IPS-15b (cell line): ENCODE data around the gene LGR4.
A peak's percentile ranks its signal among the peaks of the same experiment; 100 is the strongest.
"Not testable (repeated sequence)": the region's sequence is repeated elsewhere in the genome, so short reads cannot be mapped to it uniquely, and the experiment has no call there.

Experiments
- H3K27me3 ChIP-seq: one replicate; pipeline ENCODE4 v1.6.1; 2013; ENCODE audit warnings: low read length; ENCODE audit not compliant: control insufficient read depth, insufficient read depth
- H3K36me3 ChIP-seq: one replicate; pipeline ENCODE4 v1.6.1; 2013; ENCODE audit warnings: low read length; ENCODE audit not compliant: control insufficient read depth, insufficient read depth
- H3K4me1 ChIP-seq: one replicate; pipeline ENCODE4 v1.6.1; 2013; ENCODE audit warnings: mild to moderate bottlenecking, low read length; ENCODE audit not compliant: control insufficient read depth, insufficient read depth
- H3K4me3 ChIP-seq: one replicate; pipeline ENCODE4 v1.5.1; 2013; ENCODE audit warnings: low read depth, low read length
- H3K9ac ChIP-seq: one replicate; pipeline ENCODE4 v1.6.1; 2013; ENCODE audit warnings: low read depth, mild to moderate bottlenecking, low read length
- H3K9me3 ChIP-seq: one replicate; pipeline ENCODE4 v1.6.1; 2013; ENCODE audit warnings: mild to moderate bottlenecking, low read length; ENCODE audit not compliant: control insufficient read depth, insufficient read depth

Gene LGR4

GRCh38 chr11:27347359-27348339 is 124.9 kb downstream of the LGR4 start:
- H3K4me1 ChIP-seq, result peaks cover 38% of the 10 kb centered on the region
- peak overlapping the region; percentile 10 for H3K4me3 ChIP-seq
- no peaks in the 10 kb centered on the region for H3K36me3 ChIP-seq
- H3K9ac ChIP-seq, result no peak overlapping the region
- H3K27me3 ChIP-seq, result no peaks in the 10 kb centered on the region
- H3K9me3 ChIP-seq, result no peaks in the 10 kb centered on the region

- no peaks in the 10 kb centered on the region for H3K27me3 ChIP-seq
- H3K4me3 ChIP-seq, result no peak overlapping the region
- H3K4me1 ChIP-seq, result no peaks in the 10 kb centered on the region
- H3K9ac ChIP-seq, result no peak overlapping the region
- H3K9me3 ChIP-seq, result no peaks in the 10 kb centered on the region
- H3K36me3 ChIP-seq, result no peaks in the 10 kb centered on the region
These were observed 132.6 kb downstream of the LGR4 start for GRCh38 chr11:27339941-27340340.

DNA sequence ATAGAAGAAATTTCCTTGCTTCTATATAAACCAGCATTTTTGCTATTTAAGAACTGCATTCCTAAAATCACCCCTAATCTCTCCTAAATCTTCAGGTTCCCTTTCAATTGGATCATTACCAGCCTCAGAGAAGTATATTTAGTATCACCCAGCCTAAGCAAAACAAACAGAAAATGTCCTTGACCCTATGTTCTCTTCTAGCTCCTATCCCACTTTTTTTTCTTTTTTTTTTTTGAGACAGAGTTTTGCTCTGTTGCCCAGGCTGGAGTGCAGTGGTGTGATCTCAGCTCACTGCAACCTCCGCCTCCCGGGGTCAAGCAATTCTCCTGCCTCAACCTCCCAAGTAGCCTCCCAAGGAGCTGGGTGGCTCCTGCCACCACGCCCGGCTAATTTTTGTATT is 137.8 kb downstream of the LGR4 start:
- H3K9ac ChIP-seq, H3K9me3 ChIP-seq: not testable (repeated sequence)

GRCh38 chr11:27331981-27332380 is 140.6 kb downstream of the LGR4 start:
- H3K4me3 ChIP-seq, result no peak overlapping the region
- peaks cover 14% of the 10 kb centered on the region for H3K4me1 ChIP-seq
- H3K36me3 ChIP-seq, result no peaks in the 10 kb centered on the region
- no peak overlapping the region for H3K9ac ChIP-seq
- H3K27me3 ChIP-seq, result no peaks in the 10 kb centered on the region
- H3K9me3 ChIP-seq, result no peaks in the 10 kb centered on the region

More for the DNA sequence above, 137.8 kb downstream of the LGR4 start:
- H3K4me3 ChIP-seq, H3K27me3 ChIP-seq, H3K36me3 ChIP-seq: not testable (repeated sequence)
- peaks cover 10% of the 10 kb centered on the region for H3K4me1 ChIP-seq

GRCh38 chr11:27330633-27331270 is 141.8 kb downstream of the LGR4 start:
- H3K4me3 ChIP-seq, result no peak overlapping the region
- H3K36me3 ChIP-seq, result no peaks in the 10 kb centered on the region
- H3K4me1 ChIP-seq, result peaks cover 14% of the 10 kb centered on the region
- no peaks in the 10 kb centered on the region for H3K9me3 ChIP-seq
- no peak overlapping the region for H3K9ac ChIP-seq
- H3K27me3 ChIP-seq, result no peaks in the 10 kb centered on the region

DNA sequence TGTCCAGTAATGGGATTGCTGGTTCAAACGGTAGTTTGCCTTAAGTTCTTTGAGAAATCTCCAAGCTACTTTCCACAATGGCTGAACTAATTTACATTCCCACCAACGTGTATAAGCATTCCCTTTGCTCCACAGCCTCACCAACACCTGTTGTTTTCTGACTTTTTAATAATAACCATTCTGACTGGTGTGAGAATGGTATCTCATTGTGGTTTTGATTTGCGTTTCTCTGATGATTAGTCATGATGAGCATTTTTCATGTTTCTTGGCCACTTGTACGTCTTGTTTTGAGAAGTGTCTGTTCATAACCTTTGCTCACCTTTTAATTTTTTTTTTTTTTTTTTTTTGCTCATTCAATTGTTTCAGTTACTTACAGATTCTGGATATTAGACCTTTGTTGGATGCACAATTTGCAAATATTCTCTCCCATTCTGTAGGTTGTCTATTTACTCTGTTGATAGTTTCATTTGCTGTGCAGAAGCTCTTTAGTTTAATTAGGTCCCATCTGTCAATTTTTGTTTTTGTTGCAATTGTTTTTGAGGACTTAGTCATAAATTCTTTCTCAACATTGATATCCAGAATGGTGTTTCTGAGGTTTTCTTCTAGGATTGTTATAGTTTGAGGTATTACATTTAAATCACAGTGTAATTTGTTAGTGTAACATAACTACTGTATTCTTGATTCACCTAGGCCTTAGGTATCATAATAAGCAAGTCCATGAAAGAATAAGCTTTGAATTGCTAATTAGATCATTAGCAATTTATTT is 142.5 kb downstream of the LGR4 start:
- H3K36me3 ChIP-seq, result no peaks in the 10 kb centered on the region
- H3K4me1 ChIP-seq, result peaks cover 14% of the 10 kb centered on the region
- no peaks in the 10 kb centered on the region for H3K9me3 ChIP-seq
- no peaks in the 10 kb centered on the region for H3K27me3 ChIP-seq
- H3K9ac ChIP-seq, result no peak overlapping the region
- no peak overlapping the region for H3K4me3 ChIP-seq

- peaks cover 14% of the 10 kb centered on the region for H3K4me1 ChIP-seq
- no peaks in the 10 kb centered on the region for H3K36me3 ChIP-seq
- no peak overlapping the region for H3K4me3 ChIP-seq
- H3K9me3 ChIP-seq, result no peaks in the 10 kb centered on the region
- no peaks in the 10 kb centered on the region for H3K27me3 ChIP-seq
- H3K9ac ChIP-seq, result no peak overlapping the region
These were observed 144.0 kb downstream of the LGR4 start for GRCh38 chr11:27328614-27329013.

DNA sequence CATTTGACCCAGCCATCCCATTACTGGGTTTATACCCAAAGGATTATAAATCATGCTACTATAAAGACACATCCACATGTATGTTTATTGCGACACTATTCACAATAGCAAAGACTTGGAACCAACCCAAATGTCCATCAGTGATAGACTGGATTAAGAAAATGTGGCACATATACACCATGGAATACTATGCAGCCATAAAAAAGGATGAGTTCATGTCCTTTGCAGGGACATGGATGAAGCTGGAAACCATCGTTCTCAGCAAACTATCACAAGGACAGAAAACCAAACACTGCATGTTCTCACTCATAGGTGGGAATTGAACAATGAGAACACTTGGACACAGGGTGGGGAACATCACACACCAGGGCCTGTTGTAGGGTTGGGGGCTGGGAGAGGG is 145.5 kb downstream of the LGR4 start:
- not testable (repeated sequence) for H3K27me3 ChIP-seq, H3K9ac ChIP-seq, H3K4me3 ChIP-seq, H3K36me3 ChIP-seq, H3K9me3 ChIP-seq
- peaks cover 14% of the 10 kb centered on the region for H3K4me1 ChIP-seq

GRCh38 chr11:27322196-27322595 is 150.4 kb downstream of the LGR4 start:
- H3K4me1 ChIP-seq, H3K27me3 ChIP-seq, H3K4me3 ChIP-seq, H3K36me3 ChIP-seq, H3K9ac ChIP-seq, H3K9me3 ChIP-seq: not testable (repeated sequence)

- H3K27me3 ChIP-seq, H3K9me3 ChIP-seq, H3K4me1 ChIP-seq, H3K36me3 ChIP-seq, H3K9ac ChIP-seq, H3K4me3 ChIP-seq: not testable (repeated sequence)
These were observed 151.2 kb downstream of the LGR4 start for GRCh38 chr11:27321340-27321739.

DNA sequence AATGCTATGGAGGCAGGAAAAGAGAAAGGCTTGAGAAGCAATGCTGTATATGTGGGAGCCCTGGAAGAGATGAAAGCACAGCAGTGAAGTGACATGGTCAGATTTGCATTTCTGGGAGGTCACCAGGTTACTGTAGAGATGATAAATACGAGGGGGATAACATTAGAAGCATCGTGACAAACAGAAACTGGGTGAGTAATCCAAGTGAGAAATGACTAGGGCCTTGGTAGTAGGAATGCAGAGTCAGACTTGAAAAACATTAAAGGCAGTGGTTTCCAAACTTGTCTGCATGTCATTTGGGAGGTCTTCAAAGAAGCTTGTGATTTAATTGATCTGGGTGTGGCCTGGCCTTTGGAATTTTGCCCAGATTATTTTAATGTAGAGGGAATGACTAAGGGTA is 153.5 kb downstream of the LGR4 start:
- no peaks in the 10 kb centered on the region for H3K4me1 ChIP-seq
- no peaks in the 10 kb centered on the region for H3K27me3 ChIP-seq
- no peak overlapping the region for H3K4me3 ChIP-seq
- no peaks in the 10 kb centered on the region for H3K9me3 ChIP-seq
- H3K9ac ChIP-seq, result no peak overlapping the region
- H3K36me3 ChIP-seq, result no peaks in the 10 kb centered on the region
